CD8-positive, alpha-beta memory T cell (primary cell): ENCODE results near the gene SNCG. TPM values are rescaled to one million over a fixed set of nuclear protein-coding genes. Genes with fewer than 3 reads are reported as not detected.

ENCODE experiments used
- CTCF ChIA-PET: fragments of 350-600 bp; sonication (Branson Sonifier 250); formaldehyde crosslinking; loops from one replicate; lab custom pipeline; 2021; ENCODE audit warnings: antibody characterized with exemption; lab: Charles Lee
- POLR2A ChIA-PET: fragments of 350-600 bp; sonication (Branson Sonifier 250); formaldehyde crosslinking; loops from one replicate; lab custom pipeline; 2021; ENCODE audit warnings: antibody characterized with exemption; lab: Charles Lee
- DNase-seq, 5 donors: peaks; one replicate each; pipeline versions ENCODE4 v3.0.0 to v3.0.0-alpha.2; 2020 to 2022; ENCODE audit warnings: mixed read lengths in 1 of 5
- H3K27ac ChIP-seq: one replicate; pipeline ENCODE4 v1.7.0; 2013; ENCODE audit warnings: low read depth, mild to moderate bottlenecking, low read length, moderate library complexity
- H3K27me3 ChIP-seq: 2 replicates; pipeline ENCODE4 v1.7.0; 2013; ENCODE audit warnings: low read length, mild to moderate bottlenecking; ENCODE audit not compliant: insufficient read depth, poor library complexity, severe bottlenecking
- H3K36me3 ChIP-seq: 2 replicates; pipeline ENCODE4 v1.7.0; 2013; ENCODE audit warnings: mild to moderate bottlenecking, low read length, moderate library complexity; ENCODE audit not compliant: insufficient read depth
- H3K4me1 ChIP-seq: 2 replicates; pipeline ENCODE4 v1.7.0; 2013; ENCODE audit warnings: mild to moderate bottlenecking, low read length, moderate library complexity; ENCODE audit not compliant: insufficient read depth
- H3K4me3 ChIP-seq: 2 replicates; pipeline ENCODE4 v1.7.0; 2013; ENCODE audit warnings: mild to moderate bottlenecking, low read length
- H3K9me3 ChIP-seq: 2 replicates; pipeline ENCODE4 v1.7.0; 2013; ENCODE audit warnings: mild to moderate bottlenecking, low read length
- H3K27ac Mint-ChIP-seq, 8 donors: one replicate each; pipeline ENCODE4 v1.8.0; 2020 to 2021; ENCODE audit warnings: mixed read lengths in 8 of 8, mild to moderate bottlenecking in 6 of 8, inconsistent platforms in 3 of 8, moderate library complexity in 3 of 8
- H3K27me3 Mint-ChIP-seq, 2 donors: one replicate each; pipeline ENCODE4 v1.8.0; 2020 to 2021; ENCODE audit warnings: mixed read lengths in 2 of 2, mild to moderate bottlenecking in 1 of 2, moderate library complexity in 1 of 2
- H3K36me3 Mint-ChIP-seq, 3 donors: one replicate each; pipeline ENCODE4 v1.8.0; 2020 to 2021; ENCODE audit warnings: mixed read lengths in 3 of 3, inconsistent platforms in 1 of 3, mild to moderate bottlenecking in 1 of 3
- H3K4me1 Mint-ChIP-seq, 3 donors: one replicate each; pipeline ENCODE4 v1.8.0; 2020 to 2021; ENCODE audit warnings: mixed read lengths in 3 of 3, inconsistent platforms in 1 of 3, mild to moderate bottlenecking in 1 of 3
- H3K4me3 Mint-ChIP-seq, 7 donors: one replicate each; pipeline ENCODE4 v1.8.0; 2020 to 2021; ENCODE audit warnings: mixed read lengths in 7 of 7, mild to moderate bottlenecking in 6 of 7, moderate library complexity in 4 of 7, inconsistent platforms in 2 of 7
- H3K9me3 Mint-ChIP-seq, 5 donors: one replicate each; pipeline ENCODE4 v1.8.0; 2020 to 2022; ENCODE audit warnings: mixed read lengths in 5 of 5, mild to moderate bottlenecking in 3 of 5, moderate library complexity in 2 of 5, inconsistent platforms in 1 of 5
- polyA plus RNA-seq: library from polyadenylated mRNA; unstranded; fragments of 300-500 nt; fragmentation: Illumina TruSeq; gene quantifications from one replicate; pipeline ENCODE4 v1.2.3, GENCODE V29; 2021
- total RNA-seq, 2 experiments: library from RNA; stranded (reverse); gene quantifications; one replicate each; pipeline ENCODE4 v1.2.3, GENCODE V29; 2021

SNCG gene
- total and polyA plus RNA-seq, 3 experiments from 2014 or later, result not detected

- DNase-seq, result peak in 1 of 5 donors; percentile 31
- peak overlapping the region in 1 of 8 donors; percentile 50 for H3K27ac Mint-ChIP-seq
- no peak overlapping the region for H3K4me3 Mint-ChIP-seq
- ChIA-PET CTCF (interaction anchor here (1.9 kb wide), 1 partner anchor 12 kb away, joined by 8 read pairs; no protein-coding TSS in a partner anchor), POLR2A (no interaction called here)
- Histone ChIP-seq H3K27ac (no peak overlapping the region), H3K4me1 (peaks cover 12% of the 10 kb centered on the region), H3K27me3 (no peaks in the 10 kb centered on the region), H3K9me3 (no peaks in the 10 kb centered on the region), H3K4me3 (no peak overlapping the region), H3K36me3 (no peaks in the 10 kb centered on the region)
- H3K9me3 Mint-ChIP-seq, result peaks cover 9 to 14% (median 12%) of the 10 kb centered on the region in 5 donors
- no peaks in the 10 kb centered on the region for H3K27me3 Mint-ChIP-seq
- peaks cover 0 to 15% (median 2%) of the 10 kb centered on the region in 3 donors for H3K36me3 Mint-ChIP-seq
- H3K4me1 Mint-ChIP-seq, result peaks cover 6 to 10% (median 8%) of the 10 kb centered on the region in 3 donors
These were observed 3.5 kb upstream of the SNCG start for GRCh38 chr10:86954681-86955500.

- Mint-ChIP-seq H3K4me1 (peaks cover 2 to 5% (median 4%) of the 10 kb centered on the region in 3 donors), H3K9me3 (peaks cover 9 to 14% (median 12%) of the 10 kb centered on the region in 5 donors), H3K36me3 (peaks cover 0 to 12% (median 0%) of the 10 kb centered on the region in 3 donors), H3K27ac (peak overlapping the region in 1 of 8 donors; percentile 89), H3K4me3 (no peak overlapping the region), H3K27me3 (no peaks in the 10 kb centered on the region)
- POLR2A ChIA-PET, result no interaction called here
- Histone ChIP-seq H3K4me3 (no peak overlapping the region), H3K36me3 (no peaks in the 10 kb centered on the region), H3K27me3 (no peaks in the 10 kb centered on the region), H3K4me1 (peaks cover 8% of the 10 kb centered on the region), H3K9me3 (no peaks in the 10 kb centered on the region), H3K27ac (no peak overlapping the region)
- CTCF ChIA-PET, result interaction anchor here (2.0 to 3.1 kb wide), 2 partner anchors 15 kb away, joined by 6 to 10 read pairs; no protein-coding TSS in a partner anchor
- peak in 1 of 5 donors; percentile 12 for DNase-seq
These were observed 2.8 kb upstream of the SNCG start for GRCh38 chr10:86955501-86956194.

GRCh38 chr10:86956195-86956847, 2.1 kb upstream of the SNCG start:
- POLR2A ChIA-PET, result no interaction called here
- peak in 1 of 5 donors; percentile 27 for DNase-seq
- H3K36me3 Mint-ChIP-seq, result peaks cover 0 to 12% (median 0%) of the 10 kb centered on the region in 3 donors

GRCh38 chr10:86956848-86957448, 1.5 kb upstream of the SNCG start:
- no peaks in the 10 kb centered on the region for H3K27me3 ChIP-seq
- no peaks in the 10 kb centered on the region for H3K4me1 ChIP-seq
- Mint-ChIP-seq H3K9me3 (peaks cover 7 to 10% (median 9%) of the 10 kb centered on the region in 5 donors), H3K27ac (no peak overlapping the region), H3K4me1 (peaks cover 0 to 2% (median 0%) of the 10 kb centered on the region in 3 donors), H3K4me3 (no peak overlapping the region), H3K36me3 (peaks cover 0 to 8% (median 0%) of the 10 kb centered on the region in 3 donors), H3K27me3 (no peaks in the 10 kb centered on the region)
- no peak overlapping the region for H3K4me3 ChIP-seq
- peak in 1 of 5 donors; percentile 18 for DNase-seq
- ChIA-PET POLR2A (no interaction called here), CTCF (interaction anchor here (1.4 to 3.1 kb wide), 3 partner anchors 10 to 16 kb away, joined by 3 to 10 read pairs (median 6); no protein-coding TSS in a partner anchor)
- no peaks in the 10 kb centered on the region for H3K9me3 ChIP-seq
- H3K36me3 ChIP-seq, result no peaks in the 10 kb centered on the region
- H3K27ac ChIP-seq, result no peak overlapping the region

More at GRCh38 chr10:86956195-86956847, 2.1 kb upstream of the SNCG start:
- H3K9me3 Mint-ChIP-seq, result peaks cover 9 to 14% (median 12%) of the 10 kb centered on the region in 5 donors
- H3K4me3 Mint-ChIP-seq, result no peak overlapping the region
- H3K4me1 ChIP-seq, result peaks cover 1% of the 10 kb centered on the region
- H3K36me3 ChIP-seq, result no peaks in the 10 kb centered on the region
- H3K27ac ChIP-seq, result no peak overlapping the region
- H3K4me3 ChIP-seq, result no peak overlapping the region
- H3K9me3 ChIP-seq, result no peaks in the 10 kb centered on the region
- no peaks in the 10 kb centered on the region for H3K27me3 ChIP-seq
- peak overlapping the region in 1 of 8 donors; percentile 89 for H3K27ac Mint-ChIP-seq
- CTCF ChIA-PET, result interaction anchor here (2.0 to 3.1 kb wide), 2 partner anchors 14 to 15 kb away, joined by 6 to 10 read pairs; no protein-coding TSS in a partner anchor
- H3K27me3 Mint-ChIP-seq, result no peaks in the 10 kb centered on the region
- peaks cover 0 to 2% (median 0%) of the 10 kb centered on the region in 3 donors for H3K4me1 Mint-ChIP-seq

GRCh38 chr10:86957471-86958115, 806 bp upstream of the SNCG start, which contains the start of gene MMRN2:
MMRN2 (minus strand) TSS chr10:86957615; CDS start chr10:86957541, 74 bp downstream.
- H3K27ac Mint-ChIP-seq, result peak within 1 kb of the TSS in 2 of 8 donors; percentile 22 to 33
- no peaks in the 10 kb centered on the region for H3K27me3 ChIP-seq
- peak in 1 of 5 donors; percentile 7 for DNase-seq
- POLR2A ChIA-PET, result no interaction called here
- no peaks in the 10 kb centered on the region for H3K4me1 ChIP-seq
- H3K9me3 ChIP-seq, result no peaks in the 10 kb centered on the region
- no peaks in the 10 kb centered on the region for H3K36me3 ChIP-seq
- H3K4me3 ChIP-seq, result no peak within 1 kb of the TSS
- peaks cover 0 to 2% (median 0%) of the 10 kb centered on the region in 3 donors for H3K4me1 Mint-ChIP-seq
- H3K27me3 Mint-ChIP-seq, result no peaks in the 10 kb centered on the region
- H3K4me3 Mint-ChIP-seq, result no peak within 1 kb of the TSS
- no peak within 1 kb of the TSS for H3K27ac ChIP-seq
- H3K36me3 Mint-ChIP-seq, result peaks cover 0 to 2% (median 0%) of the 10 kb centered on the region in 3 donors
- CTCF ChIA-PET, result interaction anchor here (1.4 to 3.1 kb wide), 3 partner anchors 9 to 16 kb away, joined by 3 to 10 read pairs (median 6); no protein-coding TSS in a partner anchor
- peaks cover 2 to 4% (median 4%) of the 10 kb centered on the region in 5 donors for H3K9me3 Mint-ChIP-seq

- no peaks in the 10 kb centered on the region for H3K36me3 Mint-ChIP-seq
- no peaks in the 10 kb centered on the region for H3K36me3 ChIP-seq
- peak in 1 of 5 donors; percentile 28 for DNase-seq
- H3K27ac Mint-ChIP-seq, result no peak overlapping the region
- no peaks in the 10 kb centered on the region for H3K27me3 ChIP-seq
- H3K4me3 Mint-ChIP-seq, result no peak overlapping the region
- no peaks in the 10 kb centered on the region for H3K4me1 ChIP-seq
- ChIA-PET POLR2A (no interaction called here), CTCF (interaction anchor here (1.1 kb wide), 1 partner anchor 9 kb away, joined by 3 read pairs; the partner anchor contains the start of gene ADIRF)
- H3K27ac ChIP-seq, result peak overlapping the region; percentile 9
- H3K4me1 Mint-ChIP-seq, result peaks cover 0 to 2% (median 0%) of the 10 kb centered on the region in 3 donors
- no peak overlapping the region for H3K4me3 ChIP-seq
- H3K9me3 Mint-ChIP-seq, result no peaks in the 10 kb centered on the region
- no peaks in the 10 kb centered on the region for H3K27me3 Mint-ChIP-seq
- no peaks in the 10 kb centered on the region for H3K9me3 ChIP-seq
These were observed 720 bp downstream of the SNCG start for GRCh38 chr10:86958901-86959736.
